CD14-positive monocyte (primary cell): ENCODE measurements around the gene CPA1. TPM values are rescaled to one million over a fixed set of nuclear protein-coding genes. Genes with fewer than 3 reads are reported as not detected.

Source experiments
- DNase-seq, 3 donors: peaks; one replicate each; pipeline ENCODE4 v3.0.0-alpha.2; 2011 to 2022
- H2AFZ ChIP-seq: 2 replicates; pipeline ENCODE4 v1.6.0; 2012; ENCODE audit warnings: mild to moderate bottlenecking, low read depth, low read length, inconsistent platforms; ENCODE audit not compliant: insufficient read depth, poor library complexity, severe bottlenecking
- H3K27ac ChIP-seq, 2 donors: 1 replicate in 1 of 2; 2 replicates in 1 of 2; pipeline ENCODE4 v1.5.1; 2012 to 2013; ENCODE audit warnings: low read length in 2 of 2, control low read depth in 1 of 2, inconsistent platforms in 1 of 2, low read depth in 1 of 2, mild to moderate bottlenecking in 1 of 2
- H3K27me3 ChIP-seq, 2 donors: one replicate each; pipeline versions ENCODE4 v1.6.0 to v1.6.1; 2011 to 2013; ENCODE audit warnings: low read length in 2 of 2; ENCODE audit not compliant: control insufficient read depth in 2 of 2, insufficient read depth in 2 of 2
- H3K36me3 ChIP-seq, 2 donors: replicated peaks in 1 of 2; 1 replicate in 1 of 2; 2 replicates in 1 of 2; pipeline versions ENCODE4 v1.5.1 to v1.6.1; 2012 to 2013; ENCODE audit warnings: low read length in 2 of 2, control low read depth in 1 of 2, inconsistent platforms in 1 of 2, mild to moderate bottlenecking in 1 of 2; ENCODE audit not compliant: insufficient read depth in 2 of 2, control insufficient read depth in 1 of 2
- H3K4me1 ChIP-seq, 2 donors: 1 replicate in 1 of 2; 2 replicates in 1 of 2; pipeline versions ENCODE4 v1.5.1 to v1.6.1; 2012 to 2013; ENCODE audit warnings: low read length in 2 of 2, control low read depth in 1 of 2, inconsistent platforms in 1 of 2, mild to moderate bottlenecking in 1 of 2, moderate library complexity in 1 of 2; ENCODE audit not compliant: insufficient read depth in 2 of 2, control insufficient read depth in 1 of 2
- H3K4me2 ChIP-seq: replicated peaks from 2 replicates; pipeline ENCODE3; 2012; ENCODE audit warnings: low read length, moderate library complexity, mild to moderate bottlenecking; ENCODE audit not compliant: poor library complexity, severe bottlenecking; ENCODE audit errors: extremely low read depth
- H3K4me3 ChIP-seq, 3 experiments: fragments of 200-600 bp in 1 of 3; sonication (generic) in 1 of 3; replicated peaks in 1 of 3; 1 replicate in 2 of 3; 2 replicates in 1 of 3; pipeline ENCODE4 v1.5.1; 2011 to 2013; ENCODE audit warnings: low read length in 3 of 3, mild to moderate bottlenecking in 3 of 3, control low read depth in 2 of 3, low read depth in 2 of 3, inconsistent platforms in 1 of 3, moderate library complexity in 1 of 3
- H3K79me2 ChIP-seq: 2 replicates; pipeline ENCODE4 v1.6.0; 2012; ENCODE audit warnings: mild to moderate bottlenecking, control low read depth, inconsistent platforms, low read length, moderate library complexity; ENCODE audit not compliant: insufficient read depth
- H3K9ac ChIP-seq: 2 replicates; pipeline ENCODE4 v1.6.0; 2017; ENCODE audit warnings: low read length, mild to moderate bottlenecking; ENCODE audit not compliant: insufficient read depth, poor library complexity, severe bottlenecking
- H3K9me3 ChIP-seq, 2 donors: replicated peaks in 1 of 2; 1 replicate in 1 of 2; 2 replicates in 1 of 2; pipeline versions ENCODE4 v1.5.1 to v1.6.1; 2012 to 2013; ENCODE audit warnings: low read length in 2 of 2, control low read depth in 1 of 2; ENCODE audit not compliant: control insufficient read depth in 1 of 2, insufficient read depth in 1 of 2
- H4K20me1 ChIP-seq: 2 replicates; pipeline ENCODE4 v1.6.0; 2012; ENCODE audit warnings: mild to moderate bottlenecking, low read length, control low read depth, moderate library complexity; ENCODE audit not compliant: insufficient read depth
- H3K27ac Mint-ChIP-seq, 7 donors: one replicate each; pipeline ENCODE4 v1.8.0; 2020; ENCODE audit warnings: mild to moderate bottlenecking in 7 of 7, mixed read lengths in 7 of 7, moderate library complexity in 6 of 7, inconsistent platforms in 2 of 7
- H3K27me3 Mint-ChIP-seq, 3 donors: one replicate each; pipeline ENCODE4 v1.8.0; 2021 to 2022; ENCODE audit warnings: low read depth in 3 of 3, mild to moderate bottlenecking in 3 of 3, mixed read lengths in 3 of 3, moderate library complexity in 3 of 3, inconsistent platforms in 1 of 3
- H3K36me3 Mint-ChIP-seq, 2 donors: one replicate each; pipeline ENCODE4 v1.8.0; 2020; ENCODE audit warnings: mixed read lengths in 2 of 2, inconsistent platforms in 1 of 2, mild to moderate bottlenecking in 1 of 2
- H3K4me1 Mint-ChIP-seq: one replicate; pipeline ENCODE4 v1.8.0; 2020; ENCODE audit warnings: mild to moderate bottlenecking, mixed read lengths
- H3K4me3 Mint-ChIP-seq, 2 donors: one replicate each; pipeline ENCODE4 v1.8.0; 2020; ENCODE audit warnings: mild to moderate bottlenecking in 2 of 2, mixed read lengths in 2 of 2, moderate library complexity in 1 of 2
- H3K9me3 Mint-ChIP-seq, 7 donors: one replicate each; pipeline ENCODE4 v1.8.0; 2020 to 2022; ENCODE audit warnings: mixed read lengths in 7 of 7, mild to moderate bottlenecking in 6 of 7, moderate library complexity in 6 of 7, inconsistent platforms in 2 of 7
- CTCF ChIP-seq: fragments of 200-600 bp; IDR thresholded peaks from one replicate; pipeline ENCODE4 v1.8.0; 2022; ENCODE audit warnings: antibody characterized with exemption, mild to moderate bottlenecking
- WGBS: methylation state at CpG from one replicate; pipeline ENCODE4 v1.1.5; 2013; ENCODE audit warnings: missing lambda C conversion rate; ENCODE audit not compliant: insufficient coverage; 5-methylcytosine and 5-hydroxymethylcytosine counted together
- intact Hi-C, 2 donors: fragments of 100-400 bp; cut with micrococcal nuclease; formaldehyde crosslinking; loops; one replicate each; pipeline versions ENCODE4 v1.15.0 to v1.15.1; 2023
- polyA plus RNA-seq, 3 donors: library from polyadenylated mRNA; depleted of rRNA in 1 of 3; unstranded in 2 of 3; stranded (reverse) in 1 of 3; fragments of 300-500 nt in 2 of 3; fragments of >200 nt in 1 of 3; fragmentation: Illumina TruSeq in 2 of 3; gene quantifications; 1 replicate in 2 of 3; 2 replicates in 1 of 3; pipeline ENCODE4 v1.2.3, GENCODE V29; 2012 to 2021

The CPA1 gene
- polyA plus RNA-seq, 3 donors: not detected

GRCh38 chr7:130397758-130398073, 17.4 kb downstream of the CPA1 start:
- no peaks in the 10 kb centered on the region for H3K27me3 ChIP-seq
- no peak overlapping the region for H3K4me3 ChIP-seq
- peaks cover 33% of the 10 kb centered on the region for H3K4me1 Mint-ChIP-seq
- H3K4me3 Mint-ChIP-seq: no peak overlapping the region
- H3K4me2 ChIP-seq: no peak overlapping the region
- no peak overlapping the region for H2AFZ ChIP-seq
- H3K9me3 Mint-ChIP-seq: no peaks in the 10 kb centered on the region
- no peak overlapping the region for H3K27ac Mint-ChIP-seq
- WGBS: 60% methylated on average over 2 of the region's 3 CpGs
- H3K36me3 ChIP-seq: peaks cover 3 to 11% of the 10 kb centered on the region in 2 donors
- H4K20me1 ChIP-seq: no peaks in the 10 kb centered on the region
- H3K27ac ChIP-seq: no peak overlapping the region
- peaks cover 22 to 24% of the 10 kb centered on the region in 2 donors for H3K4me1 ChIP-seq
- peaks cover 0 to 2% (median 0%) of the 10 kb centered on the region in 3 donors for H3K27me3 Mint-ChIP-seq
- H3K79me2 ChIP-seq: no peaks in the 10 kb centered on the region
- H3K9me3 ChIP-seq: no peaks in the 10 kb centered on the region
- no peak for DNase-seq
- H3K36me3 Mint-ChIP-seq: peaks cover 17 to 18% of the 10 kb centered on the region in 2 donors
- no peak overlapping the region for H3K9ac ChIP-seq
- no peak for TF ChIP-seq CTCF
- intact Hi-C loops: no loop called here

GRCh38 chr7:130398526-130399090, 18.3 kb downstream of the CPA1 start:
- Histone ChIP-seq H3K27me3 (no peaks in the 10 kb centered on the region), H2AFZ (peak overlapping the region; percentile 41), H3K4me3 (no peak overlapping the region), H3K9me3 (no peaks in the 10 kb centered on the region), H3K4me2 (no peak overlapping the region), H4K20me1 (no peaks in the 10 kb centered on the region), H3K9ac (no peak overlapping the region), H3K79me2 (no peaks in the 10 kb centered on the region), H3K36me3 (peaks cover 3 to 12% of the 10 kb centered on the region in 2 donors), H3K4me1 (peaks cover 18 to 20% of the 10 kb centered on the region in 2 donors), H3K27ac (no peak overlapping the region)
- Mint-ChIP-seq H3K4me1 (peaks cover 29% of the 10 kb centered on the region), H3K27me3 (peaks cover 0 to 2% (median 0%) of the 10 kb centered on the region in 3 donors), H3K9me3 (no peaks in the 10 kb centered on the region), H3K36me3 (peaks cover 17 to 20% of the 10 kb centered on the region in 2 donors), H3K27ac (peak overlapping the region in 1 of 7 donors; percentile 54), H3K4me3 (peak overlapping the region; percentile 28 to 59)
- DNase-seq: peak in 2 of 3 donors; percentile 6 to 15
- no peak for TF ChIP-seq CTCF
- WGBS: 20% methylated on average over 5 of the region's 8 CpGs
- intact Hi-C loops: no loop called here
